Muscle of leg (tissue), 9 donors: ENCODE results near the gene G2E3. TPM values are rescaled to one million over a fixed set of nuclear protein-coding genes. Genes with fewer than 3 reads are reported as not detected.

Source experiments
- polyA plus RNA-seq, 8 donors: library from polyadenylated mRNA; unstranded; fragments of 120-200 nt; gene quantifications; one replicate each; pipeline versions ENCODE4 v1.2.1 to v1.2.3, GENCODE V29; 2013; ENCODE audit warnings: inconsistent platforms in 1 of 8, low replicate concordance in 1 of 8; ENCODE audit not compliant: insufficient read length in 8 of 8, insufficient read depth in 1 of 8
- total RNA-seq: library from RNA; stranded (reverse); fragments of 120-200 nt; gene quantifications from one replicate; pipeline ENCODE4 v1.2.4, GENCODE V29; 2013

The G2E3 gene
- total and polyA plus RNA-seq, 9 donors = 12.3 to 23.3 (median 18.1) TPM

Other genes with a start within 250 kb of the G2E3 start
- 91.1 TPM for gene SCFD1, start 63.2 kb downstream of the G2E3 start, total RNA-seq
- 10 to 100 TPM; 52.4 to 79.0 (median 63.1) TPM for gene SCFD1, start 63.2 kb downstream of the G2E3 start, polyA plus RNA-seq